Ovary (tissue), 3 donors: ENCODE measurements around the gene SLC35F4.

Experiments used
- EP300 ChIP-seq: sonication (generic); formaldehyde crosslinking; IDR thresholded peaks from one replicate; pipeline ENCODE4 v1.6.1; 2017; ENCODE audit warnings: antibody characterized with exemption
- POLR2A ChIP-seq: fragments of 450-650 bp; IDR thresholded peaks from one replicate; pipeline ENCODE4 v1.6.1; 2017; ENCODE audit warnings: antibody characterized with exemption, mild to moderate bottlenecking, moderate library complexity
- TF ChIP-seq, protein P1 (sequence below), 3 donors: fragments of 450-650 bp in 2 of 3; fragments of 200-600 bp in 1 of 3; IDR thresholded peaks; one replicate each; pipeline versions ENCODE4 v1.5.1 to v1.8.0; 2016 to 2022; ENCODE audit warnings: antibody characterized with exemption in 3 of 3, mild to moderate bottlenecking in 1 of 3
- donor health status: DM: no; HTN: no; CAD: no.

DNA sequence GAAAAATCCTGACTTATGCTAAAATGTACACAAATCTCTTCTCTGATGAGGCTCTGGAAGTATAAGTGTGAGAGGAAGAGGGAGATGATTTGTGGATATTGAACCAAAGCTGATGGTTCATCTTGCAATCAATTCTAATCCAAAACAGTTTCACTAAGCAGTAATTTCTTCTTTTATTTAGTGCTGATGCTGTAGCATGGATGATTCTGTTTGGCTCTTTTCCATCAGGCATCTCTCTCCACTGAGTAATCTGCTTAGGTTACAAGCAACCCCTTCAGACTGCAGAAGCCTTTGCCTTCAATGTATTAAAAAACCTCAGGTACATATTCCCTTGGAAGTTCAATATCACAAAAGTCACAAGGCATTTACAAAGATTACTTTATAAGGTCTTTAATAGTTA lies 213.1 kb downstream of the SLC35F4 start:
- TF ChIP-seq, protein P1, sequence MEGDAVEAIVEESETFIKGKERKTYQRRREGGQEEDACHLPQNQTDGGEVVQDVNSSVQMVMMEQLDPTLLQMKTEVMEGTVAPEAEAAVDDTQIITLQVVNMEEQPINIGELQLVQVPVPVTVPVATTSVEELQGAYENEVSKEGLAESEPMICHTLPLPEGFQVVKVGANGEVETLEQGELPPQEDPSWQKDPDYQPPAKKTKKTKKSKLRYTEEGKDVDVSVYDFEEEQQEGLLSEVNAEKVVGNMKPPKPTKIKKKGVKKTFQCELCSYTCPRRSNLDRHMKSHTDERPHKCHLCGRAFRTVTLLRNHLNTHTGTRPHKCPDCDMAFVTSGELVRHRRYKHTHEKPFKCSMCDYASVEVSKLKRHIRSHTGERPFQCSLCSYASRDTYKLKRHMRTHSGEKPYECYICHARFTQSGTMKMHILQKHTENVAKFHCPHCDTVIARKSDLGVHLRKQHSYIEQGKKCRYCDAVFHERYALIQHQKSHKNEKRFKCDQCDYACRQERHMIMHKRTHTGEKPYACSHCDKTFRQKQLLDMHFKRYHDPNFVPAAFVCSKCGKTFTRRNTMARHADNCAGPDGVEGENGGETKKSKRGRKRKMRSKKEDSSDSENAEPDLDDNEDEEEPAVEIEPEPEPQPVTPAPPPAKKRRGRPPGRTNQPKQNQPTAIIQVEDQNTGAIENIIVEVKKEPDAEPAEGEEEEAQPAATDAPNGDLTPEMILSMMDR (IDR thresholded peaks at IDR 0.05): no peak
- TF ChIP-seq POLR2A (no peak), EP300 (no peak)
